Vagina (tissue), 2 donors: ENCODE data around the gene FAM117A.

Source experiments
- CTCF ChIP-seq, 3 experiments: fragments of 450-650 bp in 2 of 3; fragments of 200-600 bp in 1 of 3; sonication (generic) in 1 of 3; IDR thresholded peaks; one replicate each; pipeline ENCODE4 v1.5.1; 2017 to 2019; ENCODE audit warnings: antibody characterized with exemption in 3 of 3, mild to moderate bottlenecking in 2 of 3, moderate library complexity in 2 of 3
- POLR2A ChIP-seq, 2 donors: fragments of 450-650 bp; IDR thresholded peaks; one replicate each; pipeline ENCODE4 v1.6.1; 2017; ENCODE audit warnings: antibody characterized with exemption in 2 of 2, mild to moderate bottlenecking in 2 of 2, moderate library complexity in 2 of 2
- POLR2AphosphoS5 ChIP-seq, 2 donors: sonication (generic); formaldehyde crosslinking; IDR thresholded peaks; one replicate each; pipeline ENCODE4 v1.9.0; 2017; ENCODE audit warnings: antibody characterized with exemption in 2 of 2, mild to moderate bottlenecking in 2 of 2, low read depth in 1 of 2; ENCODE audit not compliant: insufficient read depth in 1 of 2

GRCh38 chr17:49703557-49704277 is 60.2 kb downstream of the FAM117A start:
- TF ChIP-seq POLR2AphosphoS5 (IDR thresholded peaks at IDR 0.05; ENCODE audit: insufficient read depth in 1 of 2, low read depth in 1 of 2) (no peak), CTCF (IDR thresholded peaks at IDR 0.05) (no peak), POLR2A (IDR thresholded peaks at IDR 0.05) (no peak)
